Hindlimb muscle (tissue), 1 donor: ENCODE results near the gene ANKRD34A. TPM values are rescaled to one million over a fixed set of nuclear protein-coding genes. Genes with fewer than 3 reads are reported as not detected.

ENCODE experiments used
- DNase-seq: peaks from one replicate; pipeline ENCODE4 v3.0.0-alpha.2; 2013
- polyA plus RNA-seq: library from polyadenylated mRNA; unstranded; fragments of 120-200 nt; gene quantifications from one replicate; pipeline ENCODE4 v1.2.1, GENCODE V29; 2013; ENCODE audit not compliant: insufficient read length

ANKRD34A gene
- 1.2 TPM for polyA plus RNA-seq

- DNase-seq: peak; percentile 95
These were observed at the start of gene ANKRD34A, which contains the start of gene POLR3GL for GRCh38 chr1:145964328-145965118. TSS of gene ANKRD34A (minus strand) at chr1:145964575. CDS start at chr1:145961759, 2,816 bp downstream. TSS of gene POLR3GL (plus strand) at chr1:145964690. CDS start at chr1:145974866, 10,176 bp downstream.

- no peak for DNase-seq
These were observed 49.2 kb upstream of the ANKRD34A start for GRCh38 chr1:146013559-146013922.

- DNase-seq: peak; percentile 66
These were observed 48.6 kb upstream of the ANKRD34A start for GRCh38 chr1:146012703-146013558.

DNA sequence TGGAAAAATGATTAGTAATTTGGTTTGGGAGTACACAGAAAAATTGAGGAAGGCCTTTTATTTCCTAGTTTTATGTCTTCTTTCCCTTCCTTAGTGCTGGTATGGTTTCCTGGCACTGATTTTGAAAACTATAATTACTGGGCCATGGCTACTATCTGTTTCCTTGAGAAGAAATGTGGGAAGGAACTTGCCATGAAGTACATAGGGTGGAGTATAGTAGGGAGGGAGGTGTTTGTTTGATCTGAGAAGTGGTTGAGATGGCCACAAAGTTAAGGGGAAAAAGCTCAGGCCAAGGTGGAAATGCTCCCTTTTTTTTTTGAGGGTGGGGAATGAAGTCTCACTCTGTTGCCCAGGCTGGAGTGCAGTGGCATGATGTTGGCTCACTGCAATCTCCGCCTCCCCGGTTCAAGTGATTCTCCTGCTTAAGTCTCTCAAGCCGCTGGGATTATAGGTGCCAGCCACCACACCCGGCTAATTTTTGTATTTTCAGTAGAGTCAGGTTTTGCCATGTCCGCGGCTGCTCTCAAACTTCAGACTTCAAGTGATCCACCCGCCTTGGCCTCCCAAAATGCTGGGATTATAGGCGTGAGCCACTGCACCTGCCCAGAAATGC, 45.9 kb upstream of the ANKRD34A start:
- DNase-seq: no peak

GRCh38 chr1:146007489-146008133, 43.2 kb upstream of the ANKRD34A start:
- DNase-seq: no peak

GRCh38 chr1:146001709-146002108, 37.3 kb upstream of the ANKRD34A start:
- no peak for DNase-seq

- no peak for DNase-seq
These were observed 35.1 kb upstream of the ANKRD34A start for GRCh38 chr1:145999321-146000024.

DNA sequence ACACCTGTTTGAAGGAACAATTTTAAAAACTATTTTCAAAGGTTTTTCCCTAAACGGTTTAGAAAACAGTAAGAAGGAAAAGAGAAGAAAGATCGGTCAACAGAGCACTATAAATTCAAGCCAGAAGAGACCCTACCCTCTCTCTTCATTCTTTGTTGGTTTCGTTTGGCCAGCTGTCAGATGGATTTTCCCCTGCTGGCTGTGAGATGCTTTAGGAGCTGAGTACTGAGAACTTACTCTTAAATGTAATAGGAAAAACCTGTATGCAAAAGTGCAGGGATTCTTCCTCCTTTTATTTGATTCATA, 33.3 kb upstream of the ANKRD34A start:
- no peak for DNase-seq

DNA sequence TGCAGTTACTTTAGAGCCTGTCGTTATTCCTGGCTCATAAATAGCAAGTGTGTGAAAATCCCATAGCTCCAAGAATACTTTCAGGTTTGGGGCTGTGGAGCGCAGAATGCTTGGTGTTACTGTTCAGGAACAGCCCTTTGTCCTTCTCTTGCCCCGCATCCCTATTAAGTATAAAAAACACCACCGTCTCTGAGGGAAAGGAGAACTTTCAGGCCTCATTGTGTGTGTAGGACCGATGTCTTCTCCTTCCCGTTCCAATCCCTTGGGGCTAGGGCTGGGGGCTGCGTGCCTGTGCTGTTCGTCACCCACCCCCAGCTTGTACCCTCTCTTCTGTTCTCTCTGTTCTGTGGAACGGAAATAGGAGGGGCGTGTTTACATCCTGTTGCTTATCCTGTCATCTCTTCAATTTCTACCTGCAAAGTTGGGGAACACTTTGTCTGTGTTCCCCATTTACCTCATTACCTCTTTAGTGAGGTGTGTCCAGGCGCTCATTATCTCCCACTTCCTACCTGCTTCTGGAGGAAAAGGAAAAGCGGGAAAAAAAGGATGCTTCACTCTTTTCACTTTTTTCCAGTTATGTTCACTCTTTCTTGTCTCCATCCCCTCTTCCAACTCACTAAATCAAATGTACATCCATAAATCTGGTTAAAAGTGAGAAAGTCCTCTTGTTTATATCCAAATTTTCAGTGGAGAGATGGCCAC, 32.8 kb upstream of the ANKRD34A start:
- no peak for DNase-seq

- DNase-seq: peak; percentile 98
These were observed 32.1 kb upstream of the ANKRD34A start, which contains the start of gene TXNIP for GRCh38 chr1:145996433-145997015. TSS of gene TXNIP (minus strand) at chr1:145996579. CDS start at chr1:145996266, 313 bp downstream.

DNA sequence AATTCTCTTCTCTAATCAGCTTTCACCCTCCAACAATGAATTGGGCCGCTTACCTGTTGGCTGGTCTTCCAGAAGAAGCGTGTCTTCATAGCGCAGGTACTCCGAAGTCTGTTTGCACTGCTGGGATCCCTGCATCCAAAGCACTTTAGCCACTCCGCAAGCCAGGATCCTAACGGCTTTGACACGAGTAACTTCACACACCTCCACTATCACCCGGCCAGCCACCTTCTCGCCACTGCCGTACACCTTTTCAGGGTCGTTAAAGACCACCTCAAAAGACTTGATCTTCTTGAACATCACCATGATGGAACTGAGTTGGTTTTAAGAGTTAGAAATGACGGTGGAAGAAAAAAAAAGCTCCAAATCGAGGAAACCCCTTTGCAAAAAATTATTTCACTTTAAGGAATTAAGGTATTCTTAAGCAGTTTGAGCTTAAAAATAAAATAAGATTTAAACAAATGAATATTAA, 31.6 kb upstream of the ANKRD34A start:
- no peak for DNase-seq

GRCh38 chr1:145995148-145995881, 30.9 kb upstream of the ANKRD34A start:
- no peak for DNase-seq

DNA sequence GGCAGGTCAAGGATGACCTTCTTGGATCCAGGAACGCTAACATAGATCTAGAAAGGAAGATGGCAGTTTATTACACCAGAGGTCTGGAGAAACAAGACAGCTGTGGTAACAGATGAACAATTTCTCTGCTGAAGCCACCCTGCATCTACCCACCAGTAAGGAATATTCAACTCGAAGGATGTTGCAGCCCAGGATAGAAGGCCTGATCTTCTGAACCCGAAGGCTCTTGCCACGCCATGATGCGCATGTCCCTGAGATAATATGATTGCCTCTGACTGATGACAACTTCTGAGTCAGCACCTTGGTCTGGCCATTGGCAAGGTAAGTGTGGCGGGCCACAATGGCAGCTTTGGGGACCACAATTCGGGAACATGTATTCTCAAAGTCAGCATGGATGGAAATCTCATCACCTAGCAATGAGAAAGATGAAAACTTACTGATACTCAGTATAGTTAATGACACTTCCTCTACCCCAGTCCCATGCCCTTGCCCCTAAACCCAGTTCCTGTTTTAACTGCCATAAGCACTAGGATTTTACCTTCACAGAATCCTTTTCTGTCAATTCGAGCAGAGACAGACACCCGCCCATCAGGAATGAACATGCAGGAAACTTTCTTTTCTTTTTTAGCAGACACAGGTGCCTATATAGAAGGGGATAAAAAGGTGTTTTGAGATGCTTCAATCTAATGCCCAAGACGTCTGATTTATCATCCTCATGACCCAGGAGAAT, 30.2 kb upstream of the ANKRD34A start:
- no peak for DNase-seq

GRCh38 chr1:145993618-145994390, 29.4 kb upstream of the ANKRD34A start:
- DNase-seq: no peak

DNA sequence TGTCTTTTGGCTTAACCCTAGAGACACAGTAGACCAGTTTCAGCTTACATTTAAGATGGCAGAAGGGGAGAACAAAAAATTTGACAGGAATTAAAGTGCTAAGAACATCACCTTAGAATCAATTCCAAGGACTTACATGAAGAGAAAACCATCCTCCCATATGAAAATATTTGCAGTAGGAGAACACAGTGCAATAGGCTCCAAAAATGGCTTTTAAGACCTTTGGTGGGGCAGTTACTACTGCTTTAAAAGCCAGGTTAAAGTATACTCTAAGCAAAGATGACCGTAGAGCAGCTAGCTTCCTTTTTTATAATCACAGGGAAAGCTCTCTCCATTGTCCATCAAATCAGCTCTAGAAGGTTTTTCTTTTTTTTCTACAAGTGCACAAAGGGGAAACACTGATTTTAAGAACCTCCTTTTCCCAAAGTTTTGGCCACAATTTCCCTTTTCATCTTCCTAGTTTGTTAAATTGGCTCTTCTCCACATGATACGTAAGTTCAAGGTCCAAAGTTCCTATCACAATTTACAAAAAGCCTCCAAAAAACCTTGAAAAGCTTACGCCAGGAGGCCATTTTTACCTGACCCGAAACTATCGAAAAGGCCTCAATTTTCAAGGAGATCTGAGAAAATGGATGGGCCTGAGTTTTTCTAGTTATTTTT, 28.7 kb upstream of the ANKRD34A start:
- DNase-seq: no peak

DNA sequence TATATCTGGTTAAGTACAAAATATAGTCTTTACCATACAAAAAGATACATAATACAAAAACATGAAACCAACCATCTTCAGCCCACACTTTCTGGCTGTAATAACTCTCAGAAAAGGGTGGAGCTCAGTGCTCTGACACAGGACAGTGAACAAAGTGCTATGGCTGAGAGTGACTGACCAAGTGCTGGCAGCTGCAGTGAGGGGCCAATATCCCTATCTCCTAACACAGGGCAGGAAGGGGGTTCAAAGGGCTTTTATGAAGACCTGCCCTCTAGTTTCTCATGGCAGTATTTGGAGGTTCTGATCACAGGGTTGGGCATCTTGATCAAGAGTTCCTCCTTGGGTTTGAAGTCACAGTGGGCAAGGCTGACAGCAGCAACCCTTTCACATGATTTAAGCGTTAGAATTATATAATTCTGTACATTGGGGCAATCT, 28.1 kb upstream of the ANKRD34A start:
- no peak for DNase-seq

DNA sequence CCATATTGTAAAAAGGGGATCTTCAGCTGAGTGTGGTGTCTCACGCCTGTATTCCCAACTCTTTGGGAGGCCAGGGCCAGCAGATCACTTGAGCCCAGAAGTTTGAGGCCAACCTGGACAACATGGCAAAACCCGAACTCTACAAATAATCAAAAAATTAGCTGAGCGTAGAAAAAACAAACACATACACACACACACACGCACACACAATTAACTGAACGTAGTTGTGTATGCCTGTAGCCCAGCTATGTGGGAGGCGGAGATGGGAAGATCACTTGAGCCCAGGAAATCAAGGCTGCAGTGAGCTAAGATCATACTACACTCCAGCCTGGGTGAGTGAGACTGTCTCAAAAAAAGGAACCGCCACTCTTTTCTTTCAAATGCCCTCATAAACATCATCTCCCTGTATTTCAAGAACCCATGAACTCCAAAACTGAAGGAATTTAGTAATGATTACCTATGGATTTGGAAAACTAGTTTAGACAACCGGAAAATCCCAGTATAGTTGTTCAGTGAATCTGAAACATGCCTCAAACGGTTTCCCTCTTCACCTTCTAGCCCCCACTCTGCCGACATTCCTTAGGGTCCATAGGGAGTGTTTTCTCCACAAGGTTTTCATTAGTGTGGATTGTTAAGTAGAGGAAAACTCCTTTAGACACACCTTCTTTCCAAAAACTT, 27.5 kb upstream of the ANKRD34A start:
- DNase-seq: no peak
